ENCODE measurements around the gene ERC2. TPM values are rescaled to one million over a fixed set of nuclear protein-coding genes. Genes with fewer than 3 reads are reported as not detected.

ERC2 gene
- total RNA-seq, 2 experiments from 2014 or later = not detected

- TF ChIP-seq CTCF (conservative IDR thresholded peaks at IDR 0.05; ENCODE audit: low read length) (no peak), EZH2phosphoT487 (IDR thresholded peaks at IDR 0.05; ENCODE audit: borderline replicate concordance, low read depth, low read length) (no peak)
- CTCF ChIA-PET (ENCODE audit: unreplicated experiment) = no interaction called here
- POLR2A ChIA-PET = interaction anchor here (0.5 to 0.9 kb wide), 2 partner anchors 70 to 191 kb away, joined by 3 to 4 read pairs; no protein-coding TSS in a partner anchor
Measured at GRCh38 chr3:56054844-56055243, 413.4 kb downstream of the ERC2 start.

GRCh38 chr3:56053727-56054126, 414.5 kb downstream of the ERC2 start:
- no peaks in the 10 kb centered on the region for H3K4me1 ChIP-seq (ENCODE audit: insufficient read depth, low read length, poor library complexity, severe bottlenecking)
- no peaks in the 10 kb centered on the region for H3K9me3 ChIP-seq (ENCODE audit: low read length)
- no peaks in the 10 kb centered on the region for H3K36me3 ChIP-seq (ENCODE audit: insufficient read depth, low read length)
- no peak for DNase-seq (ENCODE audit: low spot score)
- ChIA-PET CTCF (ENCODE audit: unreplicated experiment) (no interaction called here), POLR2A (interaction anchor here (0.6 to 0.8 kb wide), 2 partner anchors 90 to 1455 kb away, joined by 3 to 4 read pairs; no protein-coding TSS in a partner anchor)
- no peaks in the 10 kb centered on the region for H4K20me1 ChIP-seq (ENCODE audit: insufficient read depth, low read length)
- no peaks in the 10 kb centered on the region for H3K9me2 ChIP-seq (ENCODE audit: insufficient read depth, low read length)
- no peaks in the 10 kb centered on the region for H3K79me2 ChIP-seq (ENCODE audit: insufficient read depth, low read depth, low read length)
- H3K4me3 ChIP-seq (ENCODE audit: low read depth, low read length, poor library complexity, severe bottlenecking) = no peak overlapping the region
- BruUV-seq (replicated peaks) = no TSS peak
- intact Hi-C loops (cut with micrococcal nuclease; ENCODE audit: unreplicated experiment) = no loop called here
- TF ChIP-seq CTCF (conservative IDR thresholded peaks at IDR 0.05; ENCODE audit: low read length) = no peak
- TF ChIP-seq EZH2phosphoT487 (IDR thresholded peaks at IDR 0.05; ENCODE audit: borderline replicate concordance, low read depth, low read length) = no peak
- no peak overlapping the region for H3K4me2 ChIP-seq (ENCODE audit: low read length)
- no peak overlapping the region for H2AFZ ChIP-seq (ENCODE audit: low read length)
- no peak overlapping the region for H3K27ac ChIP-seq (ENCODE audit: low read depth, low read length, poor library complexity, severe bottlenecking)

More at GRCh38 chr3:56054844-56055243, 413.4 kb downstream of the ERC2 start:
- Histone ChIP-seq H4K20me1 (ENCODE audit: insufficient read depth, low read length) (no peaks in the 10 kb centered on the region), H3K4me1 (ENCODE audit: insufficient read depth, low read length, poor library complexity, severe bottlenecking) (no peaks in the 10 kb centered on the region), H3K9me3 (ENCODE audit: low read length) (no peaks in the 10 kb centered on the region), H3K4me2 (ENCODE audit: low read length) (no peak overlapping the region), H3K36me3 (ENCODE audit: insufficient read depth, low read length) (no peaks in the 10 kb centered on the region), H3K9me2 (ENCODE audit: insufficient read depth, low read length) (no peaks in the 10 kb centered on the region), H3K4me3 (ENCODE audit: low read depth, low read length, poor library complexity, severe bottlenecking) (no peak overlapping the region), H3K27ac (ENCODE audit: low read depth, low read length, poor library complexity, severe bottlenecking) (no peak overlapping the region), H2AFZ (ENCODE audit: low read length) (no peak overlapping the region), H3K79me2 (ENCODE audit: insufficient read depth, low read depth, low read length) (no peaks in the 10 kb centered on the region)
- BruUV-seq (replicated peaks) = no TSS peak
- no peak for DNase-seq (ENCODE audit: low spot score)
- intact Hi-C loops (cut with micrococcal nuclease; ENCODE audit: unreplicated experiment) = no loop called here

- Histone ChIP-seq H4K20me1 (ENCODE audit: insufficient read depth, low read length) (no peaks in the 10 kb centered on the region), H3K79me2 (ENCODE audit: insufficient read depth, low read depth, low read length) (no peaks in the 10 kb centered on the region), H3K27ac (ENCODE audit: low read depth, low read length, poor library complexity, severe bottlenecking) (no peak overlapping the region), H3K4me2 (ENCODE audit: low read length) (no peak overlapping the region), H3K4me3 (ENCODE audit: low read depth, low read length, poor library complexity, severe bottlenecking) (no peak overlapping the region), H3K4me1 (ENCODE audit: insufficient read depth, low read length, poor library complexity, severe bottlenecking) (no peaks in the 10 kb centered on the region), H2AFZ (ENCODE audit: low read length) (no peak overlapping the region), H3K9me3 (ENCODE audit: low read length) (no peaks in the 10 kb centered on the region), H3K9me2 (ENCODE audit: insufficient read depth, low read length) (no peaks in the 10 kb centered on the region), H3K36me3 (ENCODE audit: insufficient read depth, low read length) (no peaks in the 10 kb centered on the region)
- POLR2A ChIA-PET = no interaction called here
- no peak for TF ChIP-seq CTCF (conservative IDR thresholded peaks at IDR 0.05; ENCODE audit: low read length)
- intact Hi-C loops (cut with micrococcal nuclease; ENCODE audit: unreplicated experiment) = no loop called here
- no TSS peak for BruUV-seq (replicated peaks)
- CTCF ChIA-PET (ENCODE audit: unreplicated experiment) = no interaction called here
- no peak for DNase-seq (ENCODE audit: low spot score)
Measured at GRCh38 chr3:56052188-56052587, 416.1 kb downstream of the ERC2 start.

All from OCI-LY7 (cell line).